GM20000 (cell line): ENCODE measurements around the gene RBM45.
"Not testable (repeated sequence)": the region's sequence is repeated elsewhere in the genome, so short reads cannot be mapped to it uniquely, and the experiment has no call there.

Source experiments
- DNase-seq: peaks from one replicate; pipeline ENCODE4 v3.0.0; 2012; ENCODE audit warnings: low spot score
- CTCF ChIP-seq: IDR thresholded peaks from 2 replicates; pipeline ENCODE4 v1.5.1; 2012; ENCODE audit warnings: mild to moderate bottlenecking, control low read depth; ENCODE audit errors: extremely low read depth, missing control alignments

Gene RBM45

GRCh38 chr2:178143481-178143880 lies 31.2 kb downstream of the RBM45 start:
- no peak for DNase-seq
- no peak for TF ChIP-seq CTCF

DNA sequence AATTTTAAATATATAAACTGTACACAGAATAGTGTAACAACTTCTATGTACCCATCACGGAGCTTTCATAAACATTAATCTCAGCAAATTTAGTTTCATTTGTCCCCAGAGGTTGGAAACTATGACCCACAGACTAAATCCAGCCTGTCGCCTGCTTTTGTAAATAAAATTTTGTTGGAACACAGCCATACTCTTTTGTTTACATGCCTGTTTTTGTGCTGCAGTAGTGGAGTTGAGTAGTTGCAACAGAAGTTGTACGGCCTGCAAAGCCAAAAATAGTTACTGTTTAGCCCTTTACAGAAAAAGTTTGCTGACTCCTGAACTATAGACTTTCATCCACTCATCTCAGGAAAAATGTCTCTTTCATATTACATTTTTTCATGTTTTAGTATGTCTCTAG lies 39.8 kb downstream of the RBM45 start:
- DNase-seq, result no peak

DNA sequence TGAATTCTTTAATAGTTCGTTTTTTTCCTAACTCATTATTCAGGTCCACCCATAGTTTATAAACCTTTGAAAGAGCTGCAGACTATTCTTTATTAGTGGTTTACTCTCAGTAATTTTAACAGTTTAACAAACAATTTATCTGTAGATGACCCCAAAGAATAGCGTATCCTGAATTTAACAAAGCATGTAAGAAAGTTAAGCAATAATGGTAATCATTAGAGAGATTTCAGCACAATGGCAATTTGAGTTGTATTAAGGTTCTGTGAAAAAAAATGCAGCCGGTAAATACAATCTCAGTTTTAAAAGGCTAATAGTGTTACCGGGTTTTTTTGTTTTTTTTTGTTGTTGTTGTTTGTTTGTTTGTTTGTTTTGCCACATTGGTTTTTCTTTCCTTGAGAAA lies 40.3 kb downstream of the RBM45 start:
- no peak for DNase-seq
- TF ChIP-seq CTCF, result no peak

More for the DNA sequence above, 39.8 kb downstream of the RBM45 start:
- TF ChIP-seq CTCF, result no peak

- TF ChIP-seq CTCF, result no peak
- DNase-seq, result no peak
Observed at GRCh38 chr2:178152977-178153376, 40.7 kb downstream of the RBM45 start.

- not testable (repeated sequence) for DNase-seq
Observed at GRCh38 chr2:178153878-178154277, 41.6 kb downstream of the RBM45 start.

DNA sequence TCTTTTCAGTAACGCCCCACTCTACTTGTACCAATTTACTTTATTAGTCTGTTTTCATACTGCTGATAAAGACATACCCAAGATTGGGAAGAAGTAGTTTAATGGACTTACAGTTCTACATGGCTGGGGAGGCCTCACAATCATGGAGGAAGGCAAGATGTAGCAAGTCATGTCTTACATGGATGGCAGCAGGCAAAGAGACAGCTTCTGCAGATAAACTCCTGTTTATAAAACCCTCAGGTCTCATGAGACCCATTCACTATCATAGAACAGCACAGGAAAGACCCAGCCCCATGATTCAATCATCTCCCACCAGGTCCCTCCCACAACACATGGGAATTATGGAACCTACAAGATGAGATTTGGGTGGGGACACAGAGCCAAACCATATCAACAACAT lies 43.3 kb downstream of the RBM45 start:
- DNase-seq, result no peak
- no peak for TF ChIP-seq CTCF

DNA sequence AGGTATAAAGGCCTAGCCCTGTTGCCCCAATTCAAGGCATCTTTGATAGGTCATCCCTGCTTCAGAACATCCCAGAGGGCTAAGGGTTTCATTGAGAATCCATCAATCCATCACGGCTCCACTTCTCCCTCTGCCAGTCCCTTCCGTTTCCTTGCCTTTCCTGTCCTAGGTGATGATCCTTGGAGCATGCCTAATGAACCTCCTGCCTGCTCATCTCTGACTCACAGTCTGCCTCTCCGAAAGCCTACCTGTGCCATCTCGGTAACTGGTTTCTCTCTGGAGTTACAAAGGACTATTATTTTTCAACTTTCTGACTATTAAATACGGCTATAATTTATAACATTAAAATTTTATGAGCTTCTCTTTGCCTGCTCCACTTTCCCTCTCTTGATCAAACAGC lies 45.3 kb downstream of the RBM45 start:
- no peak for TF ChIP-seq CTCF

DNA sequence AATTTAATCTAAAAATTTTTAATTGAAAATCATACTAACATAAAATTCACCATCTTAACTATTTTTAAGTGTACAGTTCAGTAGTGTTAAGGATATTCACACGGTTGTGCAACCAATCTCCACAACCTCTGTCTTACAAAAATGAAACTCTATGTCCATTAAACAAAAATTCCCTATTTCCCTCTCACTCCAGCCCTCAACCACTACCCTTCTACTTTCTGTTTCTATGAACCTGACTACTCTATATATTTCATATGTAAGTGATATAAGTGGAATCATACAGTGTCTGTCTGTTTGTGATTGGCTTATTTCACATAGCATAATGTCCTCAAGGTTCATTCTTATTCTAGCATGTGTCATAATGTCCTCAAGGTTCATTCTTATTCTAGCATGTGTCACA lies 47.7 kb downstream of the RBM45 start:
- TF ChIP-seq CTCF, result no peak

More for the DNA sequence above, 45.3 kb downstream of the RBM45 start:
- DNase-seq, result no peak

More for the DNA sequence above, 47.7 kb downstream of the RBM45 start:
- DNase-seq, result no peak
